T-helper 1 cell (primary cell): ENCODE data around the gene ZBTB46.
A peak's percentile ranks its signal among the peaks of the same experiment; 100 is the strongest.
"Not testable (repeated sequence)": the region's sequence is repeated elsewhere in the genome, so short reads cannot be mapped to it uniquely, and the experiment has no call there.

Source experiments
- DNase-seq, 5 donors: peaks; one replicate each; pipeline ENCODE4 v3.0.0-alpha.2; 2012 to 2020

Gene ZBTB46

DNA sequence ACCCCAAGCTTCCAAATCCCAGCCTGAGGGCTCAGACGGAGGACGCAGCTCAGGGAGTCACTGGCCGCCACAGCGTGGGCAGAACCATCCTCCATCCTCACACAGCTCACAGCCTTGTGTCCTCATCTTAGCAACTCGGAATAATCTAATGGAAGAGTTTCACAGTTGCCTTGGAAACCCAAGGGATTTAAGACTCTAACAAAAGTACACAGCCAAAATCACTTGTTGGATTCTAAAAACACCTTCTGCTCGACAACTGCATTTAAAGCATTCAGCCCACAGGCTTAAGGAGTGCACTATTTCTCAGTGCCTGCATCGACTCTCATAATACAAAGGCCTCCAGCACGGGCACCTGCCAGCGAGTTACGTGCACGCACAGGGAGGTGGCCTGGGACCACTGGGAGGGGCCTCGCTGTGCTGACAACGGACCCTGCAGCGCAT lies 45.4 kb downstream of the ZBTB46 start:
- DNase-seq, result no peak

- DNase-seq, result no peak
Measured at GRCh38 chr20:63783970-63784369, 47.1 kb downstream of the ZBTB46 start.

DNA sequence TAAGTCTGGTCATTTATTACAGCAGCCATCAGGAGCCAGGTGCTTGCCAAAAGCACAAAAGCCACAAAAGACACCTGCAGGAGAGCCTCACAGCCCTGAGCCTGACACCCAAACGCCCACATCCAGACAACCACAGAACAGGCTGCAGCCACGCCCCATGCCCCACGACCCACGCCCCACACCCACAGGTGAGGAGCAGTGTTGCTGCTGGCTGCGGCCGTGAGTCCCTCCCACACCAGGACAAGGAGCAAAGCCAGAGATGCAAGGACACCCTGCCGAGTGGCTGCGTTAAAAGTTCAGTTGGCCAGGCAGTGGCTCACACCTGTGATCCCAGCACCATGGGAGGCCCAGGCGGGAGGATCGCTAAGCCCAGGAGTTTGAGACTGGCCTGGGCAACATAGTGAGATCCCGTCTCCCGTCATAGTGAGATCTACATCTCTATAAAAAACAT lies 48.5 kb downstream of the ZBTB46 start:
- no peak for DNase-seq

DNA sequence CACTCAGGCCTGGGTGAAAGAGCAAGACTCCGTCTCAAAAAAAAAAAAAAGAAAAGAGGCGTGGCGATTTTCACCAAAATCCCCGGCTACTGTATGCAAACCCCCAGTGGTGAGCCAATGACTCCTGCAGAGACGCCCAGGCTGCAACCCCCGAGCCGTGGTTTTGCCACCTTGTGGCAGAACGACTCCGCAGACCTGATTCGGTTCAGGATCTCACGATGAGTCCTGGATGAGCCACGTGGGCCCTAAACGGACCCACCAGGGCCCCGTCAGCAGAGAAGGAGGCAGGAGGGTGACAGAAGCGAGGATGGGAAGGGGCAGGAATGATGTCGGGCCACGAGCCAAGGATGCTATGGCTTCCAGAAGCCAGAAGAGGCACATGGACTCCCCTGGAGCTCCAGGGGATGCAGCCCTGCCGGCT lies 49.0 kb downstream of the ZBTB46 start:
- peak; percentile 25 to 88 (median 68) for DNase-seq

GRCh38 chr20:63781181-63781580 lies 49.9 kb downstream of the ZBTB46 start:
- no peak for DNase-seq

- no peak for DNase-seq
Measured at GRCh38 chr20:63778857-63779256, 52.2 kb downstream of the ZBTB46 start.

DNA sequence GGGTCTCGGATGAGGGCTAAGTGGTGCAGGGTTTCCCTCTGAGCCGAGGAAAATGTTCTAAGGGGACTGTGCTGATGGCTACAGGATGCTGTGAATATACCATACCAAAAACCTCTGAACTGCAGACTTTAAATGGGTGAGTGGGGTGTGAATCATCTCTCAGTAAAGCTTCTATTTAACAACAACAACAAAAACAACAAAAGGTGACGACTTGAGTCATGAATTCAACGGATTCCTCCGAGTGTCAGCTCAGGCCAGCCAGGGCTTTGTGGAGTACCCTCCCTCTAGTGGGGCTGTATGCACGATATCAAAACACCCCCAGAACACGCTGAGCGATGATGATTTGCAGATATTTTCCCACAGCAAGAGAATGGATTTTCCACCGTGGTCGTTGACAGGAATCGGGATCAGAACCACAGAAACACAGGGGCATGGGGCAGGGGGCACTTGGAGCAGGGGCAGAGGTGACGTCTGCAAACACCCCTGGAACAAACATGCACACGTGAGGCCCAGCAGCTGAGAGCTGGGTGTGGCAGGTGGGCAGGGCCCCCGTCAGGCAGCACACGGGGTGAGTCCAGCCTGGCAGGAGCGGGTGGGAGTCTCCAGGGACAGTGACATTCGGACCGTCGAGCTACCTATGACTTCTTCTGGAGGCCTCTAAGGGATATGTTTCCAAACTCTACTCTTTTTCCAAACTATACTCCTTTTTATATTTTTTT lies 52.9 kb downstream of the ZBTB46 start:
- no peak for DNase-seq

DNA sequence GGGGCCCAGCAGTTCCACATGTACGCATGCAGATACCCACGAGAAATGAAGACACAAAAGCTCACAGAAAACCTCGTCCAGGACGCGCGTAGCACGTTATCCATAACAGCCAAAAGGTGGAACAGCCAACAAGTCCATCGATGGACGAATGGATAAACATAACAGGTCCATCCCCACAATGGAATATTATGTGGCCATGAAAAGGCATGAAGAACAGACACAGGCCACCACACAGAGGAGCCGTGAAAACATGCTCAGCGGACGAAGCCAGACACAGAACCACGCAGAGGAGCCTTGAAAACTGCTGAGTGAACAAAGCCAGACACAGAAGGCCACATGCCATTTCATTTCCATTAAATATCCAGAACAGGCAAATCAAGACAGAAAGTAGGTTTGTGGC lies 53.5 kb downstream of the ZBTB46 start:
- DNase-seq, result no peak

GRCh38 chr20:63776875-63777274 lies 54.2 kb downstream of the ZBTB46 start:
- DNase-seq, result not testable (repeated sequence)

DNA sequence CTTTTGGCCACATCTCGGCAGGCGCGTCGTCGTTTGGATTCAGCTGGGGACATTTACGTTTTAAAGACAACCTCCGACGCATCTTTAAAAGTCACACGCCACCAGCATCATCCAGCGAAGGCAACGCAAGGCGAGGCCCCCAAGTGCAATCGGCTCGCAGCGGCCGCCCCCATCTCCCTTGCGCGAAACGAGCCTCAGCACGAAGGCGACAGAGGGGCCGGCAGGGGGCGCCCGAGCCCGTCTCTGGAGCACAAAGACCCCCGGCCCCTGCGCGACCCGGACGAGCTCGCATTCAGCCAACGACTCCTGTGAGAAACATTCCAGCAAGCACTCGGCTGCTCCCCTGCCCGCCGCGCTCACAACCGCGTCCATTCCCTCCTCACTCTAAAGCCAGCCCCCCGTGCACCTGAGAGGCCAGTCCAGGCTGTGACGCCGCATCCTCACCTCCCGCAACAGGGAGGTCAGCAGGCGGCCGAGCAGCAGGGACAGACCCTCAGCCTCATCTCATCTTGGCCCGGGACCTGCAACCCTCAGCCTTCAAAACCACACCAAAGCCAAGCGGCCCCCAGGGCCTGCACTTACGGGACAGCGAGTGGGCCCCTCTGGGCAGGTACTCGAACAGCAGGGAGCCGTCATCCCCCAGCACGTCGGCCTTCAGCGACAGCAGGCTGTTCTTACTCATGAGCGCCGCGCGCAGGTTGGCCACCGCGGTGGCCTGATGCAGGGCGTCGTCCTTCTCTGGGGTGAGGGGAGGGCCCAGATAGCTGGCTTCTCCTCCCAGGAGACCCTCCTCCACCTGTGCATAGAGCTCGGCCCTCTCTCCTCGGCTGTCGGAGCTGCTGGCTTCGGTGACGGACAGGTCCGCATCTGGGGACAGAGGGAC lies 55.7 kb downstream of the ZBTB46 start:
- DNase-seq, result no peak

- DNase-seq, result no peak
Measured at GRCh38 chr20:63774306-63774705, 56.8 kb downstream of the ZBTB46 start.

DNA sequence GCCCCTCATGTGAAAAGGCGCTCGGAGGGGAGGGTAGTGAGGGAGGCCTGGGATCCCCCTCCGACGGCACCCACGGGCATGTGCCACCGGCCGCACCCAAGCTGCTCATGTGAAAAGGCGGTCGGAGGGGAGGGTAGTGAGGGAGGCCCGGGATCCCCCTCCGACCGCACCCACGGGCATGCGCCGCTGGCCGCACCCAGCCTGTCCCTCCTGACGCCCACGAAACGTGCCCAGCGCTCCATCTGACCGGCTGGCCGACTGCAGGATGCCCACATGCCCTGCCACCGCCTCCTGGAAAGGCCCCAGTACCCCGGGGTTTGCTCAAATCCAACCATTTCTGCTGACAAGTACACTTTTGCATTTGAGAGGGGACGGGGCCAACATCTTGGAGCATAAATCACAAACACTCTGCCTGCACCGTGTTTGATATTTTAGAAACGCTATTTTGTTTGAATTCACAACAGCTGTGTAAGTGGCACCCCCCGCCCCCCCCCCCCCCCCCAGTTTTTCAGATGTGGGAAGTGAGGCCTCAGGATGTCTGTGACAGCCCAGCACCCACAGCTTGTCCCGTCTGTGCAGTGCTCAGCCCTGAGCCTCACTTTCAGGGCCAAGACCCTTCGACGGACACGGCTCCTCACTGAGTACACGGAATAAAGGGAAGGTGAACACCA lies 57.4 kb downstream of the ZBTB46 start:
- DNase-seq, result no peak

GRCh38 chr20:63772781-63773518 lies 58.1 kb downstream of the ZBTB46 start:
- DNase-seq, result no peak

DNA sequence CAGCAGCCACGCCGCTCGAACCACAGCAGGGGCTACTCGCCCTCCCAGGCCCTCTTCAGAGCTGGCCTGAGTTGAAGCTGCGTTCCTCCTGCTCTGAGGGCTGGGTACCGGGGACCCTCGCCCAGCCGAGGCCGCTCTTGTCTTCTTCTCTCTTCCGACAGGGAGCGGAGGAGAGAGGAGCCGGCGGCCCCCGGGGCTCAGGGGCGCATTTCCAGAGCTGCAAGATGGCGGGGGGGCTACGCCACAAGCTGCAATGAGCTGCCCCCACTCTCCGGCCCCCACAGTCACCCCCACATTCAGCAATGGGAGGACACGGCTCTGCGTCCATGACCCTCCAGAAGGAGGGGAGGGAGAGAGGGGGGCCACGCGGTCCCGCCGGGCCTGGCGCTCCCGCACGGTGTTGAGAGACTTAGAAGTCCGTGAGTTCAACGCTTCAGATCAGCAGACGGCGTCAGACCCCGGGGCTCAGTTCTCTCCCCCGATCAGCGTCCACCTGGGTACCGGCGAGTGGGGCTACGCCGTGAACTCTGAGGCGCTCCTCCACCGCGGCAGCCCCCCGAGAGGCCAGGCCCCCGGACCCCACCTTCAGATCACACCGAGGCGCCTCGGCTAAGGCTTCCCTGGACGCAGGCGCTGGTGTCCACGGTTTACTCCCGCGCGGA lies 59.9 kb downstream of the ZBTB46 start:
- DNase-seq, result no peak

GRCh38 chr20:63769891-63770474 lies 61.1 kb downstream of the ZBTB46 start:
- DNase-seq, result no peak

GRCh38 chr20:63768591-63769515 lies 62.2 kb downstream of the ZBTB46 start:
- no peak for DNase-seq

GRCh38 chr20:63767886-63768285 lies 63.2 kb downstream of the ZBTB46 start:
- DNase-seq, result no peak

GRCh38 chr20:63767456-63767855 lies 63.6 kb downstream of the ZBTB46 start:
- DNase-seq, result no peak

- DNase-seq, result no peak
Measured at GRCh38 chr20:63766695-63767426, 64.2 kb downstream of the ZBTB46 start.

GRCh38 chr20:63765902-63766301 lies 65.2 kb downstream of the ZBTB46 start:
- no peak for DNase-seq
